ENCODE results near the gene IQSEC2.

Gene IQSEC2

GRCh38 chrX:53305219-53305995 is 24.0 kb upstream of the IQSEC2 start:
- no peak for DNase-seq

GRCh38 chrX:53303195-53303594 is 21.8 kb upstream of the IQSEC2 start:
- DNase-seq, result no peak

- no peak for DNase-seq
Measured at GRCh38 chrX:53300157-53300556, 18.8 kb upstream of the IQSEC2 start.

GRCh38 chrX:53294024-53294648 is 12.8 kb upstream of the IQSEC2 start:
- no peak for DNase-seq

- no peak for DNase-seq
Measured at GRCh38 chrX:53291596-53291995, 10.2 kb upstream of the IQSEC2 start.

- DNase-seq, result peak; percentile 51 to 72
Measured at GRCh38 chrX:53290441-53291041, 9.2 kb upstream of the IQSEC2 start.

GRCh38 chrX:53288189-53288588 is 6.8 kb upstream of the IQSEC2 start:
- DNase-seq, result no peak

GRCh38 chrX:53287493-53288138 is 6.2 kb upstream of the IQSEC2 start:
- DNase-seq, result no peak

GRCh38 chrX:53286171-53286570 is 4.8 kb upstream of the IQSEC2 start:
- DNase-seq, result no peak

- no peak for DNase-seq
Measured at GRCh38 chrX:53285591-53285990, 4.2 kb upstream of the IQSEC2 start.

- peak; percentile 8 to 18 for DNase-seq
Measured at GRCh38 chrX:53284684-53285447, 3.5 kb upstream of the IQSEC2 start.

GRCh38 chrX:53283567-53283966 is 2.2 kb upstream of the IQSEC2 start:
- no peak for DNase-seq

- no peak for DNase-seq
Measured at GRCh38 chrX:53283099-53283498, 1.7 kb upstream of the IQSEC2 start.

- peak; percentile 77 to 90 for DNase-seq
Measured at GRCh38 chrX:53281963-53282695, 745 bp upstream of the IQSEC2 start.

- DNase-seq, result no peak
Measured at GRCh38 chrX:53280331-53281320, 758 bp downstream of the IQSEC2 start.

- DNase-seq, result no peak
Measured at GRCh38 chrX:53279296-53280237, 1.8 kb downstream of the IQSEC2 start.

- no peak for DNase-seq
Measured at GRCh38 chrX:53272808-53273337, 8.5 kb downstream of the IQSEC2 start.

- DNase-seq, result no peak
Measured at GRCh38 chrX:53269536-53270107, 11.8 kb downstream of the IQSEC2 start.

- no peak for DNase-seq
Measured at GRCh38 chrX:53268173-53268572, 13.2 kb downstream of the IQSEC2 start.
